ENCODE measurements around the gene CNEP1R1.
A peak's percentile ranks its signal among the peaks of the same experiment; 100 is the strongest.

The CNEP1R1 gene

GRCh38 chr16:50040710-50041109, 15.7 kb downstream of the CNEP1R1 start:
- H3K36me3 ChIP-seq (ENCODE audit: insufficient read depth, low read length) = peaks cover 11% of the 10 kb centered on the region
- H3K4me1 ChIP-seq (ENCODE audit: insufficient read depth, low read length) = no peaks in the 10 kb centered on the region
- no peak overlapping the region for H3K4me3 ChIP-seq (ENCODE audit: low read depth in 1 of 2, low read length in 2 of 2)
- no peaks in the 10 kb centered on the region for H3K27me3 ChIP-seq (ENCODE audit: control insufficient read depth in 1 of 2, insufficient read depth in 2 of 2, low read length in 2 of 2)
- H3K9ac ChIP-seq (ENCODE audit: low read length) = no peak overlapping the region
- no peak overlapping the region for H3K27ac ChIP-seq (ENCODE audit: low read depth, low read length)
- H3K9me3 ChIP-seq (ENCODE audit: low read length) = no peaks in the 10 kb centered on the region

GRCh38 chr16:50043358-50043757, 18.3 kb downstream of the CNEP1R1 start:
- H3K9me3 ChIP-seq (ENCODE audit: low read length) = no peaks in the 10 kb centered on the region
- no peaks in the 10 kb centered on the region for H3K27me3 ChIP-seq (ENCODE audit: control insufficient read depth in 1 of 2, insufficient read depth in 2 of 2, low read length in 2 of 2)
- no peak overlapping the region for H3K9ac ChIP-seq (ENCODE audit: low read length)
- H3K36me3 ChIP-seq (ENCODE audit: insufficient read depth, low read length) = no peaks in the 10 kb centered on the region
- H3K27ac ChIP-seq (ENCODE audit: low read depth, low read length) = no peak overlapping the region
- H3K4me3 ChIP-seq (ENCODE audit: low read depth in 1 of 2, low read length in 2 of 2) = no peak overlapping the region
- H3K4me1 ChIP-seq (ENCODE audit: insufficient read depth, low read length) = no peaks in the 10 kb centered on the region

- Histone ChIP-seq H3K4me1 (ENCODE audit: insufficient read depth, low read length) (no peaks in the 10 kb centered on the region), H3K27me3 (ENCODE audit: control insufficient read depth in 1 of 2, insufficient read depth in 2 of 2, low read length in 2 of 2) (no peaks in the 10 kb centered on the region), H3K9ac (ENCODE audit: low read length) (no peak overlapping the region), H3K27ac (ENCODE audit: low read depth, low read length) (no peak overlapping the region), H3K36me3 (ENCODE audit: insufficient read depth, low read length) (no peaks in the 10 kb centered on the region), H3K4me3 (ENCODE audit: low read depth in 1 of 2, low read length in 2 of 2) (no peak overlapping the region), H3K9me3 (ENCODE audit: low read length) (no peaks in the 10 kb centered on the region)
Observed at GRCh38 chr16:50045412-50045811, 20.4 kb downstream of the CNEP1R1 start.

GRCh38 chr16:50046853-50047252, 21.8 kb downstream of the CNEP1R1 start:
- no peaks in the 10 kb centered on the region for H3K36me3 ChIP-seq (ENCODE audit: insufficient read depth, low read length)
- no peak overlapping the region for H3K27ac ChIP-seq (ENCODE audit: low read depth, low read length)
- H3K9ac ChIP-seq (ENCODE audit: low read length) = no peak overlapping the region

GRCh38 chr16:50047864-50048263, 22.8 kb downstream of the CNEP1R1 start:
- no peak overlapping the region for H3K9ac ChIP-seq (ENCODE audit: low read length)

More at GRCh38 chr16:50046853-50047252, 21.8 kb downstream of the CNEP1R1 start:
- Histone ChIP-seq H3K27me3 (ENCODE audit: control insufficient read depth in 1 of 2, insufficient read depth in 2 of 2, low read length in 2 of 2) (no peaks in the 10 kb centered on the region), H3K4me3 (ENCODE audit: low read depth in 1 of 2, low read length in 2 of 2) (no peak overlapping the region), H3K4me1 (ENCODE audit: insufficient read depth, low read length) (no peaks in the 10 kb centered on the region), H3K9me3 (ENCODE audit: low read length) (no peaks in the 10 kb centered on the region)

GRCh38 chr16:50050802-50051201, 25.8 kb downstream of the CNEP1R1 start:
- H3K27ac ChIP-seq (ENCODE audit: low read depth, low read length) = no peak overlapping the region

More at GRCh38 chr16:50047864-50048263, 22.8 kb downstream of the CNEP1R1 start:
- Histone ChIP-seq H3K9me3 (ENCODE audit: low read length) (no peaks in the 10 kb centered on the region), H3K36me3 (ENCODE audit: insufficient read depth, low read length) (no peaks in the 10 kb centered on the region), H3K27ac (ENCODE audit: low read depth, low read length) (no peak overlapping the region), H3K4me3 (ENCODE audit: low read depth in 1 of 2, low read length in 2 of 2) (no peak overlapping the region), H3K27me3 (ENCODE audit: control insufficient read depth in 1 of 2, insufficient read depth in 2 of 2, low read length in 2 of 2) (no peaks in the 10 kb centered on the region), H3K4me1 (ENCODE audit: insufficient read depth, low read length) (no peaks in the 10 kb centered on the region)

GRCh38 chr16:50056226-50056625, 31.2 kb downstream of the CNEP1R1 start:
- Histone ChIP-seq H3K36me3 (ENCODE audit: insufficient read depth, low read length) (no peaks in the 10 kb centered on the region), H3K4me3 (ENCODE audit: low read depth in 1 of 2, low read length in 2 of 2) (no peak overlapping the region), H3K4me1 (ENCODE audit: insufficient read depth, low read length) (no peaks in the 10 kb centered on the region), H3K9ac (ENCODE audit: low read length) (no peak overlapping the region), H3K27me3 (ENCODE audit: control insufficient read depth in 1 of 2, insufficient read depth in 2 of 2, low read length in 2 of 2) (no peaks in the 10 kb centered on the region), H3K9me3 (ENCODE audit: low read length) (no peaks in the 10 kb centered on the region), H3K27ac (ENCODE audit: low read depth, low read length) (no peak overlapping the region)

More at GRCh38 chr16:50050802-50051201, 25.8 kb downstream of the CNEP1R1 start:
- H3K36me3 ChIP-seq (ENCODE audit: insufficient read depth, low read length) = no peaks in the 10 kb centered on the region
- no peak overlapping the region for H3K4me3 ChIP-seq (ENCODE audit: low read depth in 1 of 2, low read length in 2 of 2)
- H3K27me3 ChIP-seq (ENCODE audit: control insufficient read depth in 1 of 2, insufficient read depth in 2 of 2, low read length in 2 of 2) = no peaks in the 10 kb centered on the region
- no peak overlapping the region for H3K9ac ChIP-seq (ENCODE audit: low read length)
- H3K4me1 ChIP-seq (ENCODE audit: insufficient read depth, low read length) = no peaks in the 10 kb centered on the region
- no peaks in the 10 kb centered on the region for H3K9me3 ChIP-seq (ENCODE audit: low read length)

- H3K9ac ChIP-seq (ENCODE audit: low read length) = no peak overlapping the region
- H3K9me3 ChIP-seq (ENCODE audit: low read length) = no peaks in the 10 kb centered on the region
- H3K36me3 ChIP-seq (ENCODE audit: insufficient read depth, low read length) = no peaks in the 10 kb centered on the region
- H3K4me3 ChIP-seq (ENCODE audit: low read depth in 1 of 2, low read length in 2 of 2) = no peak overlapping the region
- no peaks in the 10 kb centered on the region for H3K4me1 ChIP-seq (ENCODE audit: insufficient read depth, low read length)
- H3K27ac ChIP-seq (ENCODE audit: low read depth, low read length) = no peak overlapping the region
- no peaks in the 10 kb centered on the region for H3K27me3 ChIP-seq (ENCODE audit: control insufficient read depth in 1 of 2, insufficient read depth in 2 of 2, low read length in 2 of 2)
Observed at GRCh38 chr16:50058091-50058771, 33.2 kb downstream of the CNEP1R1 start.

GRCh38 chr16:50059111-50059510, 34.1 kb downstream of the CNEP1R1 start:
- H3K36me3 ChIP-seq (ENCODE audit: insufficient read depth, low read length) = no peaks in the 10 kb centered on the region
- no peaks in the 10 kb centered on the region for H3K9me3 ChIP-seq (ENCODE audit: low read length)
- no peaks in the 10 kb centered on the region for H3K4me1 ChIP-seq (ENCODE audit: insufficient read depth, low read length)
- no peaks in the 10 kb centered on the region for H3K27me3 ChIP-seq (ENCODE audit: control insufficient read depth in 1 of 2, insufficient read depth in 2 of 2, low read length in 2 of 2)
- H3K4me3 ChIP-seq (ENCODE audit: low read depth in 1 of 2, low read length in 2 of 2) = no peak overlapping the region
- no peak overlapping the region for H3K9ac ChIP-seq (ENCODE audit: low read length)
- H3K27ac ChIP-seq (ENCODE audit: low read depth, low read length) = no peak overlapping the region

GRCh38 chr16:50059669-50060068, 34.6 kb downstream of the CNEP1R1 start:
- Histone ChIP-seq H3K4me3 (ENCODE audit: low read depth in 1 of 2, low read length in 2 of 2) (no peak overlapping the region), H3K27me3 (ENCODE audit: control insufficient read depth in 1 of 2, insufficient read depth in 2 of 2, low read length in 2 of 2) (no peaks in the 10 kb centered on the region), H3K4me1 (ENCODE audit: insufficient read depth, low read length) (no peaks in the 10 kb centered on the region), H3K9ac (ENCODE audit: low read length) (no peak overlapping the region), H3K9me3 (ENCODE audit: low read length) (no peaks in the 10 kb centered on the region), H3K27ac (ENCODE audit: low read depth, low read length) (no peak overlapping the region), H3K36me3 (ENCODE audit: insufficient read depth, low read length) (no peaks in the 10 kb centered on the region)

GRCh38 chr16:50061326-50061725, 36.3 kb downstream of the CNEP1R1 start:
- Histone ChIP-seq H3K27me3 (ENCODE audit: control insufficient read depth in 1 of 2, insufficient read depth in 2 of 2, low read length in 2 of 2) (no peaks in the 10 kb centered on the region), H3K9ac (ENCODE audit: low read length) (no peak overlapping the region), H3K4me1 (ENCODE audit: insufficient read depth, low read length) (no peaks in the 10 kb centered on the region), H3K9me3 (ENCODE audit: low read length) (no peaks in the 10 kb centered on the region), H3K27ac (ENCODE audit: low read depth, low read length) (no peak overlapping the region), H3K4me3 (ENCODE audit: low read depth in 1 of 2, low read length in 2 of 2) (no peak overlapping the region), H3K36me3 (ENCODE audit: insufficient read depth, low read length) (no peaks in the 10 kb centered on the region)

- H3K9me3 ChIP-seq (ENCODE audit: low read length) = no peaks in the 10 kb centered on the region
- H3K9ac ChIP-seq (ENCODE audit: low read length) = no peak overlapping the region
- no peaks in the 10 kb centered on the region for H3K27me3 ChIP-seq (ENCODE audit: control insufficient read depth in 1 of 2, insufficient read depth in 2 of 2, low read length in 2 of 2)
- H3K4me1 ChIP-seq (ENCODE audit: insufficient read depth, low read length) = peaks cover 21% of the 10 kb centered on the region
- H3K36me3 ChIP-seq (ENCODE audit: insufficient read depth, low read length) = peaks cover 4% of the 10 kb centered on the region
- H3K27ac ChIP-seq (ENCODE audit: low read depth, low read length) = peak overlapping the region; percentile 26
- H3K4me3 ChIP-seq (ENCODE audit: low read depth in 1 of 2, low read length in 2 of 2) = peak overlapping the region; percentile 42 to 43
Observed at GRCh38 chr16:50065241-50065623, 40.2 kb downstream of the CNEP1R1 start.
